Measurements from ENCODE around the gene SLC46A2.

Gene SLC46A2

GRCh38 chr9:112856843-112857242 lies 33.8 kb downstream of the SLC46A2 start:
- DNase-seq: no peak

DNA sequence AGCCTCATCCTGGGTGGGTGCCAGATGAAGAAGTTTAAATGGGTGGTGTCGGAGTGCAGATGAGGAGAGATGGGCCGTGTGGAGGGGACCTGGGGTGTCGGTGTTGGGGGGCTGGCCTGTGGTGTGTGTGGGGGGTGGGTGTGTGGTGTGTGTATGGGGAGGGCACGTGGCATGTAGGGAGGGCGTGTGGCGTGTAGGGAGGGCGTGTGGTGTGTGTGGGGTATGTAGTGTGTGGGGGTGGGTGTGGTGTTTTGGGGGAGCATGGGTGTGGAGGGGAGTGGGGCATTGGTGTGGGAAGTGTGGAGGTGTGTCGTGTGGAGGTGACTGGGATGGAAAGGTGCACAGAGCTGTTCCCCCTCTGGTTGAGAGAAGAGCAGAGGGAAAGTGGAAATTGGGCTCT lies 34.5 kb downstream of the SLC46A2 start:
- no peak for DNase-seq

- DNase-seq: no peak
Observed at GRCh38 chr9:112854657-112855056, 36.0 kb downstream of the SLC46A2 start.

- DNase-seq: no peak
Observed at GRCh38 chr9:112853882-112854585, 36.6 kb downstream of the SLC46A2 start.

GRCh38 chr9:112852741-112853504 lies 37.8 kb downstream of the SLC46A2 start:
- DNase-seq: no peak

DNA sequence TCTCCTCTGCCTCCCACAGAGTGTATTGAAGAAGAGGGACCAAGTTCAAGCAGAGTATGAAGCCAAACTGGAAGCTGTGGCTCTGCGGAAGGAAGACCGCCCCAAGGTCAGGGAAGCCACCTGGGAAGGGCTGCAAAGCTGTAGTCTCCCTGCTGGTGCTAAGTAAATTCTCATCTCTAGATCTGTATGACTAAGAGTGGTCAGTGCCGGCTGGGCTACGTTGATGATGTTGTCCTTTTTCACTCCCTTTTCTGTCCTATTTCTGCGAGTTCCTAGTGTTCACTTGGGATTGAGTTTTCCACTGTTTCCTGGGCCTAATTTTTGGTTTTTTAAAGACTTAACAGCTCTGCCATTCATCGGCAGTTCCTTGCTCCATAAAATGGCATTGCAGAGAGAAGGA lies 39.8 kb downstream of the SLC46A2 start:
- DNase-seq: no peak

GRCh38 chr9:112849363-112849922 lies 41.2 kb downstream of the SLC46A2 start:
- DNase-seq: no peak

DNA sequence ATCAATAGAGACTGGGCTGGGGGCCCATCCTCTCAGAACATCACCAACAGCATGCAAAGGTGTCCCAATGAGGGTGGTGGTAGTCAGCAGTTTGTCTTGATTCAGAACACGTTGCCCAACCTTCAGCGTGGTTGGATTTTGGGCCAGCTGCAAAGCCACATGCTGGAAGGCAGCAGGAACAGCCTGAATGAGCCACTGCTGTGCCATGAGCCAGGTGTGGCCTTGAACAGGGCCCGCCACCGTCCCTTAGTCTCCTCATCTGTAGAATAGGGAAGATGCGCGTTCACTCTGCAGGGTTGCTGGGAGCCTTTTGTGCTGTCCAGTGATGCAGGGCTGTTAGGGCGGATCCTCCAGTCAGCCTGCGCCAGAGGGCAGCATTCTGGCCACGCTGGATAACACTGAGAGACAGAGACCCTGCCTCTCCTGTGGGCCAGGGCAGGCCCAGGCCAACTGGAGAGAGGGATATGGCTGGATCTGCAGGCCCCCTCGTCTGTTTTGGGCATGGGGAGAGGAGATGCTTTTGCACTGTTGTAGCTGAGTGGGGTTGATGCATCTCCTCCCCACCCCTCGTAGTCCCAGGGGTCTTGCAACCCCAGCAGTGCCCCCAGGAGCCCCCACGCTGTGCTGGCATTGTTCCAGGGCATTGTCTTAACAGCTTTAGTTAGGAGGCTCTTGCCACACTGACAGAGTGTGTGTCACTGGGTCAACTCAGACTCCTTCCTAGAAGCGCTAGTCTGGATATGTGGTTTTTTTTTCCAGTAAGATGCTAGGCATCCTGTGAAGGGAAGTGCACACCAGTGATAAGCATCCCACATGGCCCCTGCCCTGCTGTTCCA lies 42.1 kb downstream of the SLC46A2 start:
- no peak for DNase-seq

- DNase-seq: no peak
Observed at GRCh38 chr9:112846528-112847488, 43.9 kb downstream of the SLC46A2 start.

GRCh38 chr9:112844771-112845542 lies 45.7 kb downstream of the SLC46A2 start:
- DNase-seq: peak; percentile 20

GRCh38 chr9:112842555-112842954 lies 48.1 kb downstream of the SLC46A2 start:
- no peak for DNase-seq

- DNase-seq: no peak
Observed at GRCh38 chr9:112841261-112841660, 49.4 kb downstream of the SLC46A2 start.

DNA sequence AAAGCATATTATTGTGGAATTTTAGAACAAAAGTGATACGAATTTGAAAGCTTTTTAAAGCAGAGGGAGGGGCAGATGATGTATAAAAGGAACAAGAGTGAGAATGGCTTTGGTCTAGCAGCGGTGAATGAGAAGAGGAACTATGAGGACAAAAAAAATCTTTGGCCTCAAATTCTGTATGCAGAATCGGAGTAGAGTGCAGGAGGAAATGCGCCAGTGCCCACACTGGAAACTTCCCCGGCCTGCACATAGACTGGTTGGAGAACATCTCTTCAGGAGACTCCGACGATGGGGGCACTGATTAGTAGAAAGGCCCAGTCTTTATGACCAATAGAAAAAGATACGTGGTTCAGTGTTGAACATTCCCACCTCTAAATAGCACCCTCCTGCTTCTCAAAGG lies 51.3 kb downstream of the SLC46A2 start:
- DNase-seq: no peak

GRCh38 chr9:112838342-112838741 lies 52.3 kb downstream of the SLC46A2 start:
- no peak for DNase-seq

- no peak for DNase-seq
Observed at GRCh38 chr9:112836394-112836793, 54.3 kb downstream of the SLC46A2 start.

DNA sequence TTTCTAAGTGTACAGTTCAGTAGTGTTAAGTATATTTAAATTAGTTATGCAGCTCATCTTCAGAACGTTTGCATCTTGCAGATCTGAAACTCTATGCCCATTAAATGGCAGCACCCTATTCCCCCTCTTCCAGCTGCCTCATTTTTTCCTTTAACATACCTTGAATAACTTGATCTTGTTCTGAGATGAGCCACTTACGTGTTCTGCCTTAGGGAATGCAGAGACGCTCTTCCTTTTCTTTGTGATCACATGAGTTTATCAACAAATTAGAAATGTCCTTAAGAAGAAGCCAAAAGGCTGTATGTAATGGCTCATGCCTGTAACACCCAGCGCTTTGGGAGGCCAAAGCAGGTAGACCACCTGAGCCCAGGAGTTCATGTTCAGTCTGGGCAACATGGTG lies 57.6 kb downstream of the SLC46A2 start:
- no peak for DNase-seq

DNA sequence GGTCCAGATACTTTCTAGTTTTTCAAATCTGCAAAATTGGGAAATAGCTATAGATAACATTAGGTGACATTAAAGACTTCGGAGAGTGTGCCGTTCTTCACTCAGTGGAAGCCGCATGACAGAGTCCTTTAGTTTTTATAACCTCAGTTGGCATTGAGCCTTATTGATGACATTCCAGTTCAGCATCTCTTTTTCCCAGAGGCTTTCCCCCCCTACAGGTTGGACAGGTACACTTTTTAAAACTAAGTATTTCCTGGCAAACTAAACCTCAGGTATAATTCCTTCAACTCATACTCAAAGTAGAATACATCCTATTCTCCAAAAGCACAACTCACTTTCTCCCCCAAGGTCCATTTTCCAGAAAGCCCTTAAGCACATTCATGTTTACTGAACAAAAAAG lies 58.7 kb downstream of the SLC46A2 start:
- no peak for DNase-seq

- DNase-seq: no peak
Observed at GRCh38 chr9:112831281-112831851, 59.3 kb downstream of the SLC46A2 start.
